ENCODE results near the gene DCP1B. TPM values are rescaled to one million over a fixed set of nuclear protein-coding genes. Genes with fewer than 3 reads are reported as not detected.

Gene DCP1B
- polyA plus RNA-seq, 1 donor from 2014 or later, result 12.5 TPM

GRCh38 chr12:2017546-2018337 is 13.5 kb upstream of the DCP1B start:
- H3K9ac ChIP-seq (ENCODE audit: low read length), result no peak overlapping the region
- H3K9me3 ChIP-seq (ENCODE audit: low read length), result no peaks in the 10 kb centered on the region
- no peak overlapping the region for H3K4me2 ChIP-seq (ENCODE audit: low read length)
- no peaks in the 10 kb centered on the region for H3K9me2 ChIP-seq (ENCODE audit: insufficient read depth, low read length)
- H3K79me2 ChIP-seq (replicated peaks; ENCODE audit: insufficient read depth, low read length), result no peaks in the 10 kb centered on the region
- no peaks in the 10 kb centered on the region for H3F3A ChIP-seq (ENCODE audit: insufficient read depth, low read length, poor library complexity, severe bottlenecking)
- H3K4me3 ChIP-seq (ENCODE audit: low read length), result no peak overlapping the region
- H2AFZ ChIP-seq (ENCODE audit: low read depth, low read length), result no peak overlapping the region
- H4K20me1 ChIP-seq (ENCODE audit: insufficient read depth), result no peaks in the 10 kb centered on the region
- TF ChIP-seq SMC3 (conservative IDR thresholded peaks at IDR 0.05; ENCODE audit: poor library complexity) (no peak), MXI1 (conservative IDR thresholded peaks at IDR 0.05; ENCODE audit: poor library complexity, severe bottlenecking) (no peak), EP300 (conservative IDR thresholded peaks at IDR 0.05; ENCODE audit: poor library complexity, severe bottlenecking) (no peak), CTCF (IDR thresholded peaks at IDR 0.05; ENCODE audit: poor library complexity, severe bottlenecking) (no peak), POLR2AphosphoS5 (IDR thresholded peaks at IDR 0.05) (no peak), EZH2 (IDR thresholded peaks at IDR 0.05; ENCODE audit: borderline replicate concordance, insufficient read depth, low read length, poor library complexity, severe bottlenecking) (no peak), RAD21 (conservative IDR thresholded peaks at IDR 0.05) (no peak), TAF1 (IDR thresholded peaks at IDR 0.05; ENCODE audit: low read depth) (no peak)
- TF ChIP-seq, protein P1, sequence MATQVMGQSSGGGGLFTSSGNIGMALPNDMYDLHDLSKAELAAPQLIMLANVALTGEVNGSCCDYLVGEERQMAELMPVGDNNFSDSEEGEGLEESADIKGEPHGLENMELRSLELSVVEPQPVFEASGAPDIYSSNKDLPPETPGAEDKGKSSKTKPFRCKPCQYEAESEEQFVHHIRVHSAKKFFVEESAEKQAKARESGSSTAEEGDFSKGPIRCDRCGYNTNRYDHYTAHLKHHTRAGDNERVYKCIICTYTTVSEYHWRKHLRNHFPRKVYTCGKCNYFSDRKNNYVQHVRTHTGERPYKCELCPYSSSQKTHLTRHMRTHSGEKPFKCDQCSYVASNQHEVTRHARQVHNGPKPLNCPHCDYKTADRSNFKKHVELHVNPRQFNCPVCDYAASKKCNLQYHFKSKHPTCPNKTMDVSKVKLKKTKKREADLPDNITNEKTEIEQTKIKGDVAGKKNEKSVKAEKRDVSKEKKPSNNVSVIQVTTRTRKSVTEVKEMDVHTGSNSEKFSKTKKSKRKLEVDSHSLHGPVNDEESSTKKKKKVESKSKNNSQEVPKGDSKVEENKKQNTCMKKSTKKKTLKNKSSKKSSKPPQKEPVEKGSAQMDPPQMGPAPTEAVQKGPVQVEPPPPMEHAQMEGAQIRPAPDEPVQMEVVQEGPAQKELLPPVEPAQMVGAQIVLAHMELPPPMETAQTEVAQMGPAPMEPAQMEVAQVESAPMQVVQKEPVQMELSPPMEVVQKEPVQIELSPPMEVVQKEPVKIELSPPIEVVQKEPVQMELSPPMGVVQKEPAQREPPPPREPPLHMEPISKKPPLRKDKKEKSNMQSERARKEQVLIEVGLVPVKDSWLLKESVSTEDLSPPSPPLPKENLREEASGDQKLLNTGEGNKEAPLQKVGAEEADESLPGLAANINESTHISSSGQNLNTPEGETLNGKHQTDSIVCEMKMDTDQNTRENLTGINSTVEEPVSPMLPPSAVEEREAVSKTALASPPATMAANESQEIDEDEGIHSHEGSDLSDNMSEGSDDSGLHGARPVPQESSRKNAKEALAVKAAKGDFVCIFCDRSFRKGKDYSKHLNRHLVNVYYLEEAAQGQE (IDR thresholded peaks at IDR 0.05; ENCODE audit: borderline replicate concordance), result no peak
- H3K27ac ChIP-seq (ENCODE audit: low read length), result no peak overlapping the region
- no peaks in the 10 kb centered on the region for H3K36me3 ChIP-seq (ENCODE audit: insufficient read depth, low read length)
- no peaks in the 10 kb centered on the region for H3K27me3 ChIP-seq (ENCODE audit: insufficient read depth, low read depth, low read length)

- Histone ChIP-seq H3K36me3 (ENCODE audit: insufficient read depth, low read length) (no peaks in the 10 kb centered on the region), H3K4me3 (ENCODE audit: low read length) (no peak overlapping the region), H3K79me2 (replicated peaks; ENCODE audit: insufficient read depth, low read length) (no peaks in the 10 kb centered on the region), H3K27ac (ENCODE audit: low read length) (no peak overlapping the region), H3K9me3 (ENCODE audit: low read length) (no peaks in the 10 kb centered on the region), H3K4me2 (ENCODE audit: low read length) (no peak overlapping the region), H3K9ac (ENCODE audit: low read length) (no peak overlapping the region), H2AFZ (ENCODE audit: low read depth, low read length) (no peak overlapping the region), H4K20me1 (ENCODE audit: insufficient read depth) (no peaks in the 10 kb centered on the region), H3F3A (ENCODE audit: insufficient read depth, low read length, poor library complexity, severe bottlenecking) (no peaks in the 10 kb centered on the region), H3K9me2 (ENCODE audit: insufficient read depth, low read length) (no peaks in the 10 kb centered on the region), H3K27me3 (ENCODE audit: insufficient read depth, low read depth, low read length) (no peaks in the 10 kb centered on the region)
- TF ChIP-seq CTCF (IDR thresholded peaks at IDR 0.05; ENCODE audit: poor library complexity, severe bottlenecking), result no peak
- TF ChIP-seq POLR2AphosphoS5 (IDR thresholded peaks at IDR 0.05), result no peak
- no peak for TF ChIP-seq SMC3 (conservative IDR thresholded peaks at IDR 0.05; ENCODE audit: poor library complexity)
- no peak for TF ChIP-seq RAD21 (conservative IDR thresholded peaks at IDR 0.05)
- no peak for TF ChIP-seq EP300 (conservative IDR thresholded peaks at IDR 0.05; ENCODE audit: poor library complexity, severe bottlenecking)
- TF ChIP-seq, protein P1 (IDR thresholded peaks at IDR 0.05; ENCODE audit: borderline replicate concordance), result no peak
- no peak for TF ChIP-seq EZH2 (IDR thresholded peaks at IDR 0.05; ENCODE audit: borderline replicate concordance, insufficient read depth, low read length, poor library complexity, severe bottlenecking)
- no peak for TF ChIP-seq TAF1 (IDR thresholded peaks at IDR 0.05; ENCODE audit: low read depth)
Observed at GRCh38 chr12:2016862-2017545, 12.7 kb upstream of the DCP1B start.

Data from neural cell (in vitro differentiated cells).